HG03469 (cell line): Measurements from ENCODE around the gene CRIP3.
"Not testable (repeated sequence)": the region's sequence is repeated elsewhere in the genome, so short reads cannot be mapped to it uniquely, and the experiment has no call there.

ENCODE experiments used
- ATAC-seq: cut with Tn5 transposase; IDR thresholded peaks from one replicate; pipeline ENCODE4 v1.9.1; 2021; ENCODE audit warnings: mild to moderate bottlenecking, moderate library complexity, moderate number of reproducible peaks; ENCODE audit not compliant: unreplicated experiment

Gene CRIP3

DNA sequence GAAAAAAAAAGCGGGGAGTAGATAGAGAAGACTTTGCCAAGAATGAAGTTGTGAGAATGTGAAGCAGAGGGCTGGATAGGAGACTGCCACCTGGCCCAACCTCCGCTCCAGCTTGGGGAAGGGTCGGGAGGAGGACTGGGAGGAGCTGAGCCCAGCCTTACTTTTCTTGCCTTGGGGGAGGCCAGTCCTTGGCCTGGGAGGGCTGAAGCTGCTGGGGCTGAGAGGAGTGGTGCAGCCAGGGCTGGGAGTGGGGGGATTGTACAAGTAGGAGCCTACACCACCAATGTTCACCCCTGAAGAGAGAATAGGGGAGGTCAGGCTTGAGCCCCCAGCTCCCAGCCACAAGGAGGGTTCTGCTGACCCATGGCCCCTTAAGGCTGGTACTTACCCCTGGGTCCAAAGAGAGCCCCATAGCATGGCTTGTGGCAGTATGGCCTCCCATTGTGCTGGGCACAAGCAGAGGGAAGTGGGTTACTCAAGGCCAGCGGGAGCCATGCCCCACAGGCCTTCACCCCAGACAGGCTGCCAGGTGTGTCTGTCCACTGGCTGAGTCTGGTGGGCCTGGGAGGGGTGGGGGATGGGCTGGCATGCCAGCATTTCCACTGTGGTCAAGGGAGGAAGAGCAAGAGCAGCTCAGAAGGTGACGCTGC, 1.1 kb downstream of the CRIP3 start:
- no peak for ATAC-seq

DNA sequence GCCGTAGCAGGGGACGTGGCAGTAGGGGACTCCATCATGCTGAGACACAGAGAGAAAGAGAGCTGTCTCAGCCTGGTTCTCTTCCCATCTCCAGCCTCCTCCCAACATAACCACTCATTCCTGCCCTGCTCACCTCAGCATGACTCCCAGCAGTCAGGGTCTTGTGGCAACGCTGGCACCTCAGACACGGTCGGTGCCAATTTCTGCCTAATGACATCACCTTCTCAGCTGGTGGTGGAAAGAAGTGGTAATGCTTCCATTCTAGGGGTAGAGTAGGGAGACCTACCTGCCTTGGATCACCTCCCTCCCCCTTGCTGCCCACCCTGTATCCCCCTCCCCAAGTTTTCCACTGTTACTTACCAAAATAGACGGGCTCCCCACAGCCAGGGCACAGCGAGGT, 2.5 kb downstream of the CRIP3 start:
- no peak for ATAC-seq

DNA sequence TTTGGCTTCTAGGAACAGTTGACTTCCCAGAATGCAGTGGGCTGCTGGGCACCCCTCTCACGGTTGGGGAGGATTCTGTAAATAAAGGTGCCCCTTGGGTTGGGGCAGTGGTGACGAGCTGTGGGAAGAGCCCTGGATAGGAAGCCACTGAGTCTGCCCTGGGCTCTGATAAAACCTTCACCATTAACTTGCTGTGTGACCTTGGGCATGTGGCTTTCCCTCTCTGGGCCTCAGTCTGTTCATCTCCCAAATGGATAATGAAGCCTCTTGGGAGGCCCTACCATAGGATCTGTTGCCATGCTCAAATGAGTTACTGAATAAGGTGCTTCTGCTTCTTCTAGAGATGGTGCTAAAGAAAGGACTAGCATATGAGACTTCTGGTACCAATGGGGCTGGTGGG, 3.7 kb downstream of the CRIP3 start:
- ATAC-seq = no peak

DNA sequence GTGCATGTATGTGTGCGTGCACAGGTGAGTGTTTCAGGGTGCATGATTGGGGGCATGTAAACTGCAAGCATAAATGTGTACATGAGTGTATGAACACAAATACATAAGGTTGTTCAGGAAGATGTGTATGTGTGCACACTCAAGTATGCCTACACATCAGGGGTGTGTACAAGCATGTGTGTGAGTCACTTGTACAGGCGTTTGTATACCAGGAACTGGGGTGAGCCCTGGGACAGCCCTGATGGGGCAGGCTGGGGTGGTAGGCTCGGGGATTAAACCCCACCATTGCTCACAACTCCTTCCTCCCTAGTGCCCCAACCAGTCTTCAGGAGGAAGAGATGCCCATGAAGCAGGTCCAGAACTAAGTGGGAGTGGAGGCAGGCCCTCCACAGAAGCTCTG, 4.3 kb downstream of the CRIP3 start:
- no peak for ATAC-seq

DNA sequence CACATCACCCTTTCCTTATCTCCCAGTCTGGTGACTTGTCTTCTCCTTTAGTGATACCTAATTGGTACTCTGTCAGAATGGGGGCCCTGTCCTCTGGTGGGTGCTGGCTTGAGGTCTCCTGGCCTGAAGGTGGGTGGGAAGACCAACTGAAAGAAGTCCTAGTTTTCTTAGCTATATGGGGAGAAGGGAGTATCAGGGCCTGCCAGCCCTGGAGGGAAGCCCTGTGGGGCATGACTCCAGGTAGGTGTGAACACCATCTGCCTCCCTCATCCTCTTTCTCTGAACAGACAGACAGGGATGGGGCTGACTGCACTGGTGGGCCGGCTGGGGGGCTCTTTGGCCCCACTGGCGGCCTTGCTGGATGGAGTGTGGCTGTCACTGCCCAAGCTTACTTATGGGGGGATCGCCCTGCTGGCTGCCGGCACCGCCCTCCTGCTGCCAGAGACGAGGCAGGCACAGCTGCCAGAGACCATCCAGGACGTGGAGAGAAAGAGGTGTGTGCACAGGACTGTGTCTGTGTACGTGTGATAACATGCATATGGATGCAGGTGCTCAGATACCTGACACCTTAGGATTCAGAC, 4.8 kb downstream of the CRIP3 start:
- no peak for ATAC-seq

DNA sequence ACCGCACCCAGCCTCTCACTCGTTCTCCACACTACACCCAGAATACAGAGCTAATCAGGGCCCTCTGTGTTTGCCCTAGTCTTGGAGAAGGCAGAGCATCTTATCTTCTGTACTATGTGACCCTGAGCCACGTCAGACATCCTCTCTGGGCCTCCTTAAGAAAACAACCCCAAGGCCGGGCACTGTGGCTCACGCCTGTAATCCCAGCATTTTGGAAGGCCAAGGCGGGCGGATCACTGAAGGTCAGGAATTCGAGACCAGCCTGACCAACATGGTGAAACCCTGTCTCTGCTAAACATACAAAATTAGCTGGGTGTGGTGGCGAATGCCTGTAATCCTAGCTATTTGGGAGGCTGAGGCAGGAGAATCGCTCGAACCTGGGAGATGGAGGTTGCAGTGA, 5.6 kb downstream of the CRIP3 start:
- not testable (repeated sequence) for ATAC-seq

DNA sequence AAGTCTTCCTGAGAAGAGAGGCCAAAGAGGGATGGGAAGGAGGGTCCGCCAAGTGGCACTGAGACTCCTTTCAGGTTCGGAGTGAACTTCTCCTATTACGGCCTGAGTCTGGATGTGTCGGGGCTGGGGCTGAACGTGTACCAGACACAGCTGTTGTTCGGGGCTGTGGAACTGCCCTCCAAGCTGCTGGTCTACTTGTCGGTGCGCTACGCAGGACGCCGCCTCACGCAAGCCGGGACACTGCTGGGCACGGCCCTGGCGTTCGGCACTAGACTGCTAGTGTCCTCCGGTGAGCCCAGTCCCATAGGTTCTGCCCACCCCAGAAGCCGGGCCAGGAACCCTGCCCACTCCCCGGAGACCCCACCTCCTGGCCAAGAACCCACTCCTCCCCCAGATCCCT, 6.5 kb downstream of the CRIP3 start:
- no peak for ATAC-seq

DNA sequence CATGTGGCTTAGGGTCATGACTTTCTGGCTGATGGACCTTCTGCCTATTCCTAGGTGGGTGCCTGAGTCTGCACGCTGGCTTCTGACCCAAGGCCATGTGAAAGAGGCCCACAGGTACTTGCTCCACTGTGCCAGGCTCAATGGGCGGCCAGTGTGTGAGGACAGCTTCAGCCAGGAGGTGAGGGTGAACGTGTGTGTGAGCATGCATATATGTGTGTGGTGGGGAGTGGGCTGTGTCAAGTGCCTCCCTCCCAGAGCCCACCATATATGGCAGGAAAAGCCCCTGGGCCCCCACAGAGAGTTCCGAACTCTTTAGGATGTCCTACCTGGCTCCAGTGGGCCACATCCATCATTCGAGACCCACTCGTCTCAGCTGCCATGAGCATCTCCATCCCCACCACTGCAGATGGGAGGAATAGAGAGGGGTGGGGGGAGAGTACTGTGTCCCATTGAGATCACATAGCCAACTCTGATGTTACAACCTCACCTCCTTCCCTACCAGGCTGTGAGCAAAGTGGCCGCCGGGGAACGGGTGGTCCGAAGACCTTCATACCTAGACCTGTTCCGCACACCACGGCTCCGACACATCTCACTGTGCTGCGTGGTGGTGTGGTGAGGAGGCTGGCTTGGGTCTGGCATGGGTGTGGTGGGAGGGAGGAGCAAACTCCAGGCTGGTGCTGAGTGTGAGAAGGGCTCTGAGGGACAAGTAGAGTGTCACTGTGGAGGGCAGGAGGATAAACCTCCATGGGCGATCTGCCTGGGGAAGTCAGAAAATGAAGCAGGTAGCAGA, 7.3 kb downstream of the CRIP3 start:
- no peak for ATAC-seq

DNA sequence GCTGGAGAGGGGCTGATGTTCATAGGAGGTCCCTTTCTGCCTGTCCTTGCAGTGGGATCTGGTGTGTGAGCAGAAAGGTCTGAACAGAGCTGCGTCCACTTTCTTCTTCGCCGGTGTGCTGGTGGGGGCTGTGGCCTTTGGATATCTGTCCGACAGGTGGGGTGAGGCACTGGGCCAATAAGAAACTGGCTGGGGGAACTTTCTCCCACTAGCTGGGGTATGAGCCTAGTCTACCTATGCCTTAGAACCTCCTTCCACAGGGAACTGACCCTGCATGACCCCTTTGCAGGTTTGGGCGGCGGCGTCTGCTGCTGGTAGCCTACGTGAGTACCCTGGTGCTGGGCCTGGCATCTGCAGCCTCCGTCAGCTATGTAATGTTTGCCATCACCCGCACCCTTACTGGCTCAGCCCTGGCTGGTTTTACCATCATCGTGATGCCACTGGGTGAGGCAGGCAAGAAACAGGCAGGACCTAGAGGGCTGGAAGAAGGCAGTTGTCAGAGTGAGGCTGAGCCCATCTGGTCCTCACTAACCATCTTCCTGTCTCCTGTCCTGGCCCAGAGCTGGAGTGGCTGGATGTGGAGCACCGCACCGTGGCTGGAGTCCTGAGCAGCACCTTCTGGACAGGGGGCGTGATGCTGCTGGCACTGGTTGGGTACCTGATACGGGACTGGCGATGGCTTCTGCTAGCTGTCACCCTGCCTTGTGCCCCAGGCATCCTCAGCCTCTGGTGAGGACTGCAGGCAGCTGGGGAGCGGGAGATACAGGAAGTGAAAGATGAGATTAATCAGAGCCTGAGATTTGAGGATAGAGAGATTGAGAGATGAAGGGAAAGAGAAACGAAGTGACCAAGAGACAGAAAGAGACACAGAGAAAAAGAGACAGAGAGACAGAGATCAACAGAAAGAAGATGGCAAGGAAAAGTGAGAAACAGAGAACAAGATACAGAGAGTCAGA, 9.0 kb downstream of the CRIP3 start:
- ATAC-seq = no peak

DNA sequence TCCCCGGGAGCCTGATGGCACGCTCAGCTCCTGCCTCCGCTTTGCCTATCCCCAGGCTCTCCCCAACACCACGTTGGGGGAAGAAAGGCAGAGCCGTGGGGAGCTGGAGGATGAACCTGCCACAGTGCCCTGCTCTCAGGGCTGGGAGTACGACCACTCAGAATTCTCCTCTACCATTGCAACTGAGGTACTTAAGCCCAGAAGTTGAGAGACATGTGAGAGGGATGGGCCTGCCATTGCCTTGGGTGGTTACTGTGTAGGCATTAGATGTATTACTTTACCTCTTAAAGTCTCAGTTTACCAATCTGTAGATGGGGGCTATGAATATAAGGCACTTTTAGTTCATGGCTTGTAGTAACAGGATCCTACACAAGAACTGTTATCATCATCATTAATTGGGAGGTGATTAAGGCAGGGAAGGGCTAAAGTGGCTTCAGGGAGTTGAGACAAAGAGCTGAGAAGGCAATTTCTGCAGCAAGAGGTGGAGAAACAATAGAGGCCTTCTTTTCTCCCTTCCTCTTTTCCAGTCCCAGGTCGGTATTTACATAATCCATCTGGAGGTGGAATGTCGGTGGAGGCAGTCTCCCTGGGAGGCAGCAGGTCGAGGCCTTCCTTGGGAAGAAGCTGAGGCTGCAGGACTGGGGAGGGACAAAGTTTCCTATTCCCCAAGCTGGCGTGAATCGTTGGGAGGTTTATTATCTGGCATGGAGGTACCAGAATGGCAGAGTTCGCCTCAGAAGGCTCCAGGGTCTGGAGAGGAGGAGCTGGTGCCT, 9.9 kb downstream of the CRIP3 start:
- ATAC-seq = no peak

DNA sequence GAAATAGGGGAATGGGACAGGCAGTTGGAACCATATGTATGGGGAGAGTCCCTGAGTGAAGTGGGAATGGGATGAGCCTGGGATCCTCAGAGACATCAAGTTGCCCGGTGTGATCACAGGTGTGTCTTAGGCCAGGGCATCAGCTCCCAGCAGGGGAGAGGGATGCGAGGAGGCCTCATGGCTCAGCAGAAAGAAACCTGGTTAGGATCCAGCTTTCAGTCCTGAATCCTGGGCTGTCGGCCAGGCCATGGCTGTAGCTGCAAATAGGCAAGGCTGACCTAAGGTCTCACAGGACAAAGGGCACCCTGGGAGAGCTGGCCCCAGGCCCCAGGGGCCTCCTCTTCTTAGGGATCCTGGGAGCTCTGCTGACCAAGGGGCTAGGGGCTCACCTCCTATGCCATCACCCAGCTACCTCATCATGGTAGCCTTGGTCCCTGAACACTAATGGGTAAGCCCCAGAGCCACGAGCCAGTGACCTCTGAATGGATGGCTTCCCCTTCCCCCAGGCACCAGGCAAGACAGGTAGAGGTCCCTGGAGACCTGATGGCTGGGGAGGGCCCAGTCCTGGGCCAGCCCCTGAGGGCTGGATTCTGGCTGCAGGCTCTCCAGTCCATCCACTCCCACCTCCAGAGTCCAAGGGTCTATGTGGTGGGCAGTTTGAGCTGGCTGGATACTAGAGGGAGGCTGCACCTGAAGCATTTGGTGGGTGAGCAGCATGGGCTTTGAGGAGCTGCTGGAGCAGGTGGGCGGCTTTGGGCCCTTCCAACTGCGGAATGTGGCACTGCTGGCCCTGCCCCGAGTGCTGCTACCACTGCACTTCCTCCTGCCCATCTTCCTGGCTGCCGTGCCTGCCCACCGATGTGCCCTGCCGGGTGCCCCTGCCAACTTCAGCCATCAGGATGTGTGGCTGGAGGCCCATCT, 10.7 kb downstream of the CRIP3 start, which contains the start of gene SLC22A7:
Gene SLC22A7 (plus strand): TSS at position 617 of the 921 bp plus-strand sequence. CDS start 99 bp downstream, at position 716.
- ATAC-seq = no peak

DNA sequence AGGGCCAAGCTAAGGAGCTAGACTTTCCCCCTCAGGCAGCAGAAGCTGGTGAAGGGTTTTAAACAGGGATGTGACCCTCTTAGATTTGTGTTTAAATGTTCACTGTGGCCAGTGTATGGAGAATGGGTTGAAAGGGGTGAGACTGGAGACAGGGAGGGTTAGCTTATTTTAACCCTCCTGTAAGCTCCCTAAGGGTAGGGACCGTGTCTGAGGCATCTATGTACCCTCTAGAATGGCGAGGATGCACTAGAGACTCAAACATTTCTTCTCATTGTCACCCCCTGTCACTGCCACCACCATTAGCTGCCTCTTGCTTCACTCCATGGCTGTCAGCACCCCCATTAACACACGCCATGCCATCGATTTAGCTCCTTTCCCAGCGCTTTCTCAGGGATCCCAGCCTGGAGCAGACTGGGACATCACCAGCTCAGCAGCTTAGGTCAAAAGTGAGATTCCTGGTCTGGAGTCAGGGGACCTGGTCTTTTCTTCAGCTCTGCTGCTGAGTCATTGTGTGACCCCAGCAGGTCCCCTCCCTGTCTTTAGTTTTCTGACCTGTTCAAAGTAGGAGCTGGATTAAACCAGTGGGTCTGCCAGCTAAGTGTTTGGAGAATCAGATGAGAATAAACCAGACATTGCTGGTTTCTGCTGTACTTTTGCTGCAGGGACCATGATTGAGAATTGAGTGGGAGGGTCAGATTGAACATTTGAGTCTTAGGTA, 11.7 kb downstream of the CRIP3 start:
- no peak for ATAC-seq

DNA sequence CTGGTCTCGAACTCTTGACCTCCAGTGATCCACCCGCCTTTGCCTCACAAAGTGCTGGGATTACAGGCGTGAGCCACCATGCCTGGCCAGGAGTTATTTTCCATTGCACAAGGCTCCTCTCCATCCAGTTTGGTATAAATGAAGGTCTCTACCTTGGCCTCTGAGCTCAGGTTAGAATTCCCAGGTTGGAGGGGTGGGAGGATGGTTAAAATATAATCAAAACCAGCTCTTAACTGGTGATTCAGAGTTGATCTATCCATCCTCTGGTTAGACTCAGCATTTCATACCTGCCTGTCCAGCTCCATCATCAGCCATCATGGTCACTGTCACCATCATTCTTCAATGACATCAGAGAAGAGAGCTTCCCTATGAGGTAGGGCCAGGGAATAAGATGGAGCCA, 13.2 kb downstream of the CRIP3 start:
- ATAC-seq = no peak

DNA sequence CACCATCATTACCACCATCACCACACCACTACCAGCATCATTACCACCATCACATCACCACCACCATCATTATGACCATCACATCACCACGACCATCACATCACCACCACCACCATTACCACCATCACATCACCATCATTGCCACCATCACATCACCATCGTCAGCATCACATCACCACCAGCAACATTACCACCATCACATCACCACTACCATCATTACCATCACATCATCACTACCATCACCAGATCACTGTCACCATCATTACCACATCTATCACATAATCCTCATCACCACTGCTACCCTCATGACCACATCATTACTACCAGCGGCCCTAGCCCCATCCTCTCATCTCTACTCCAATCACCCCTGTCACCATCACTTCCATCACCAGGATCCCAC, 14.1 kb downstream of the CRIP3 start:
- no peak for ATAC-seq

DNA sequence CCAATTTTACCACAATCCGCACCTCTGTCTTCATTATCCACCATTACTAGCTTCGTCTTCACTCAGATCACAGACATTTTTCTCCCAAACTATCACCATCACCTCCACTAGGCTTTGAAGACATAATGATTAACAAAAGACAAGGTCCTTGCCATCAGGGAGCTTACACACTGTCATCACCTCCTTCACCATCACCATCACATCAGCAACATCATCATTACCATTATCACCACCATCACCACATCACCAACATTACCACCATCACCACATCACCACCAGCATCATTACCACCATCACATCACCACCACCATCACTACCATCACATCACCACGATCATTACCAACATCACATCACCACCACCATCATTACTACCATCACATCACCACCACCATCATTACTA, 14.9 kb downstream of the CRIP3 start:
- ATAC-seq = no peak

DNA sequence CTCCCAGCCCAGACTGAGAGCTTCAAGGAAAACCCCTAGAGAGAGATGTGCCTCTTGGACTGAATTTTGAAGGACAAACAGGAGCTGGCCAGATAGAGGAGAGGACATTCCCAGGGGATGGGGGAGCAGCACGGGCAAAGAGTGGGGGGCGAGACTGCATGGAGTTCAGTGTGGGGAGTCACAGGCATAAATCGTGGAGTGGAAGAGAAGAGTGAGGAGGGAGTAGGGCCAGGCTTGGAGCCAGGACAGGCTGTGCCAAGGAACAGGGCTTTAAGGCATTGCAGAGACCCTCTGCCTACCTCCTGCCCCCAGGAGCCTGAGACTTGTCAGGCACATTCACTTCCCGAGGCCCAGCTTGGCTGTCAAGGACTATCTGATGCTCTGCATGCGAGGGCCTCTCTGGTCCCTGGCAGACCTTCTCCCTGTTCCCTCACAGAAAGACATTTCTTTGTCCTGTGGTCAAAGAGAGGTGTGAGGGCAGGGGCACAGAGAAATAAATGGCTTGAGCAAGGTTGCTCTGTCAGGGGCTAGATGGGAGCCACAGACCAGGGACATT, 15.8 kb downstream of the CRIP3 start:
- no peak for ATAC-seq

DNA sequence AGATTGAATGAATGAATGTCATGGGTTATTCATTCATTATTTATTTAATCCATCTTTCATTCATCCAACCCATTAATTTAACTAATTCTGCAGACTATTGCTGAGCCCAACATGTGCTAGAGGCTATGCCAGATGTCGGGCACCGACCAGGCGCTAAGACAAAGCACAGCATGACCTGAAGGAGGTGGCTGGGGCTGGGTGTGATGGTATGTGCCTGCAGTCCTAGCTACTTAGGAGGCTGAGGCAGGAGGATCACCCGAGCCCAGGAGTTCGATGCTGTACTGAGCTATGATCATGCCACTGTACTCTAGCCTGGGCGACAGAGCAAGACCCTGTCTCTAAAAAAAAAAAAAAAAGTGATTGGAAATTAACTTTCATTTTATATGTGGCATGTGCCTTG, 16.3 kb downstream of the CRIP3 start:
- ATAC-seq = no peak

DNA sequence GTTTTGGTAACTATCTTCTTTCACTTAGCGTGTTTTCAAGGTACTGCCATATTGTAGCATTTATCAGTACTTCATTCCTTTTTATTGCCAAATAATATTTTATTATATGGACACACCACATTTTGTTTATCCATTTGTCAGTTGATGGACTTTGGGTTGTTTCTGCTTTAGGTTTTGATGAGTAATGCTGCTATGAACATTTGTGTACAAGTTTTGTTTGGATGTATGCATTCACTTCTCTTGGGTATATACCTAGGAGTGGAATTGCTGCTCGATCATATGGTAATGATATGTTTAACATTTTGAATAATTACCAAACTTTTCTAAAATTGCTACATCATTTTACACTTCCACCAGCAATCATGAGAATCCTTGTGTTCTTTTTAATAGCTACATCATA, 16.9 kb downstream of the CRIP3 start:
- no peak for ATAC-seq
